Kidney (tissue), 14 donors: ENCODE data around the gene NLRC5. TPM values are rescaled to one million over a fixed set of nuclear protein-coding genes. Genes with fewer than 3 reads are reported as not detected.

Experiments
- DNase-seq, 5 donors: peaks; one replicate each; pipeline ENCODE4 v3.0.0-alpha.2; 2013 to 2020
- FAIRE-seq: peaks from 2 replicates; lab custom pipeline; 2012; peaks lifted over from hg19 to GRCh38; lab: Jason Lieb, UNC
- H3K27ac ChIP-seq, 2 donors: one replicate each; pipeline ENCODE4 v1.7.0; 2013; ENCODE audit warnings: low read depth in 2 of 2, low read length in 2 of 2, inconsistent platforms in 1 of 2
- H3K27me3 ChIP-seq: one replicate; pipeline ENCODE4 v1.7.1; 2013; ENCODE audit warnings: low read length, inconsistent platforms; ENCODE audit not compliant: control insufficient read depth, insufficient read depth
- H3K36me3 ChIP-seq, 3 donors: one replicate each; pipeline versions ENCODE4 v1.7.0 to v1.7.1; 2013; ENCODE audit warnings: low read length in 3 of 3, control low read depth in 1 of 3, inconsistent platforms in 1 of 3; ENCODE audit not compliant: insufficient read depth in 3 of 3, control insufficient read depth in 2 of 3
- H3K4me1 ChIP-seq, 3 donors: one replicate each; pipeline versions ENCODE4 v1.7.0 to v1.7.1; 2013; ENCODE audit warnings: low read length in 3 of 3, inconsistent platforms in 1 of 3, low read depth in 1 of 3; ENCODE audit not compliant: control insufficient read depth in 2 of 3, insufficient read depth in 2 of 3
- H3K4me3 ChIP-seq, 3 donors: one replicate each; pipeline versions ENCODE4 v1.7.0 to v1.8.1; 2013; ENCODE audit warnings: low read length in 3 of 3, control low read depth in 1 of 3, inconsistent platforms in 1 of 3
- H3K9ac ChIP-seq, 3 donors: one replicate each; pipeline versions ENCODE4 v1.7.0 to v1.7.1; 2013; ENCODE audit warnings: low read length in 3 of 3, control low read depth in 1 of 3, inconsistent platforms in 1 of 3
- H3K9me3 ChIP-seq, 3 donors: one replicate each; pipeline versions ENCODE4 v1.7.0 to v1.7.1; 2013; ENCODE audit warnings: low read length in 3 of 3, control low read depth in 1 of 3, inconsistent platforms in 1 of 3; ENCODE audit not compliant: control insufficient read depth in 2 of 3, insufficient read depth in 1 of 3
- intact Hi-C: fragments of 100-400 bp; cut with DNase I; formaldehyde crosslinking; loops from one replicate; pipeline ENCODE4 v1.11.1; 2022
- polyA plus RNA-seq: library from polyadenylated mRNA; stranded (reverse); fragments of 350-450 nt; fragmentation: Illumina TruSeq; extraction: RNeasy Lipid Tissue Mini Kit (QIAGEN cat#74804); gene quantifications from one replicate; pipeline ENCODE4 v1.2.3, GENCODE V29; 2014; ENCODE audit warnings: low read depth, low replicate concordance; ENCODE audit not compliant: insufficient read depth
- total RNA-seq: library from RNA; stranded (reverse); fragmentation: NEBNext Ultra II Directional; extraction: Animal tissue kit (Norgen Biotek cat#: 25700); gene quantifications from one replicate; pipeline ENCODE4 v1.2.1, GENCODE V29; 2021
- TF ChIP-seq, protein P1 (sequence below): IDR thresholded peaks from 3 replicates; pipeline ENCODE4 v1.5.1; 2012; ENCODE audit warnings: mild to moderate bottlenecking, moderate library complexity, borderline replicate concordance; ENCODE audit not compliant: insufficient read depth; ENCODE audit errors: extremely low read depth
- donor health status: control.
- donor health status: control.
- donor health status: control.
- donor health status: control.
- donor health status: control.
- donor health status: DM: yes; HTN: yes; CAD: no.
- donor health status: Normal renal cell carcinoma (clear cell type).

The NLRC5 gene
- total and polyA plus RNA-seq, 2 donors from 2014 or later = 7.1 to 55.6 TPM

GRCh38 chr16:56997264-56997663, 7.9 kb downstream of the NLRC5 start:
- Histone ChIP-seq H3K4me1 (peaks cover 0 to 11% (median 0%) of the 10 kb centered on the region in 3 donors), H3K27ac (no peak overlapping the region), H3K9me3 (no peaks in the 10 kb centered on the region), H3K36me3 (no peaks in the 10 kb centered on the region), H3K27me3 (no peaks in the 10 kb centered on the region), H3K9ac (no peak overlapping the region), H3K4me3 (no peak overlapping the region)
- DNase-seq (no peak), FAIRE-seq (no peak)
- TF ChIP-seq, protein P1, sequence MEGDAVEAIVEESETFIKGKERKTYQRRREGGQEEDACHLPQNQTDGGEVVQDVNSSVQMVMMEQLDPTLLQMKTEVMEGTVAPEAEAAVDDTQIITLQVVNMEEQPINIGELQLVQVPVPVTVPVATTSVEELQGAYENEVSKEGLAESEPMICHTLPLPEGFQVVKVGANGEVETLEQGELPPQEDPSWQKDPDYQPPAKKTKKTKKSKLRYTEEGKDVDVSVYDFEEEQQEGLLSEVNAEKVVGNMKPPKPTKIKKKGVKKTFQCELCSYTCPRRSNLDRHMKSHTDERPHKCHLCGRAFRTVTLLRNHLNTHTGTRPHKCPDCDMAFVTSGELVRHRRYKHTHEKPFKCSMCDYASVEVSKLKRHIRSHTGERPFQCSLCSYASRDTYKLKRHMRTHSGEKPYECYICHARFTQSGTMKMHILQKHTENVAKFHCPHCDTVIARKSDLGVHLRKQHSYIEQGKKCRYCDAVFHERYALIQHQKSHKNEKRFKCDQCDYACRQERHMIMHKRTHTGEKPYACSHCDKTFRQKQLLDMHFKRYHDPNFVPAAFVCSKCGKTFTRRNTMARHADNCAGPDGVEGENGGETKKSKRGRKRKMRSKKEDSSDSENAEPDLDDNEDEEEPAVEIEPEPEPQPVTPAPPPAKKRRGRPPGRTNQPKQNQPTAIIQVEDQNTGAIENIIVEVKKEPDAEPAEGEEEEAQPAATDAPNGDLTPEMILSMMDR = no peak
- intact Hi-C loops = no loop called here

GRCh38 chr16:56997931-56998330, 8.6 kb downstream of the NLRC5 start:
- Histone ChIP-seq H3K9ac (no peak overlapping the region), H3K27ac (no peak overlapping the region), H3K4me3 (no peak overlapping the region), H3K27me3 (no peaks in the 10 kb centered on the region), H3K4me1 (peaks cover 0 to 11% (median 0%) of the 10 kb centered on the region in 3 donors), H3K9me3 (no peaks in the 10 kb centered on the region), H3K36me3 (no peaks in the 10 kb centered on the region)
- DNase-seq = no peak
- FAIRE-seq = no peak
- intact Hi-C loops = no loop called here
- TF ChIP-seq, protein P1 = no peak

GRCh38 chr16:56998352-56998751, 9.0 kb downstream of the NLRC5 start:
- Histone ChIP-seq H3K4me3 (no peak overlapping the region), H3K9me3 (no peaks in the 10 kb centered on the region), H3K36me3 (no peaks in the 10 kb centered on the region), H3K9ac (no peak overlapping the region), H3K4me1 (peaks cover 0 to 11% (median 0%) of the 10 kb centered on the region in 3 donors), H3K27me3 (no peaks in the 10 kb centered on the region), H3K27ac (no peak overlapping the region)
- intact Hi-C loops = no loop called here
- FAIRE-seq (no peak), DNase-seq (no peak)
- TF ChIP-seq, protein P1 = no peak

GRCh38 chr16:56998861-56999260, 9.5 kb downstream of the NLRC5 start:
- Histone ChIP-seq H3K4me1 (peaks cover 0 to 11% (median 0%) of the 10 kb centered on the region in 3 donors), H3K9me3 (no peaks in the 10 kb centered on the region), H3K27me3 (no peaks in the 10 kb centered on the region), H3K27ac (no peak overlapping the region), H3K4me3 (no peak overlapping the region), H3K9ac (no peak overlapping the region), H3K36me3 (no peaks in the 10 kb centered on the region)
- TF ChIP-seq, protein P1 = no peak
- intact Hi-C loops = no loop called here
- DNase-seq = no peak
- no peak for FAIRE-seq
